Glomerular visceral epithelial cell (primary cell): ENCODE measurements around the gene IL4R.

Experiments used
- DNase-seq: peaks from one replicate; pipeline ENCODE4 v3.0.0-alpha.2; 2016; ENCODE audit errors: extremely low spot score

The IL4R gene

DNA sequence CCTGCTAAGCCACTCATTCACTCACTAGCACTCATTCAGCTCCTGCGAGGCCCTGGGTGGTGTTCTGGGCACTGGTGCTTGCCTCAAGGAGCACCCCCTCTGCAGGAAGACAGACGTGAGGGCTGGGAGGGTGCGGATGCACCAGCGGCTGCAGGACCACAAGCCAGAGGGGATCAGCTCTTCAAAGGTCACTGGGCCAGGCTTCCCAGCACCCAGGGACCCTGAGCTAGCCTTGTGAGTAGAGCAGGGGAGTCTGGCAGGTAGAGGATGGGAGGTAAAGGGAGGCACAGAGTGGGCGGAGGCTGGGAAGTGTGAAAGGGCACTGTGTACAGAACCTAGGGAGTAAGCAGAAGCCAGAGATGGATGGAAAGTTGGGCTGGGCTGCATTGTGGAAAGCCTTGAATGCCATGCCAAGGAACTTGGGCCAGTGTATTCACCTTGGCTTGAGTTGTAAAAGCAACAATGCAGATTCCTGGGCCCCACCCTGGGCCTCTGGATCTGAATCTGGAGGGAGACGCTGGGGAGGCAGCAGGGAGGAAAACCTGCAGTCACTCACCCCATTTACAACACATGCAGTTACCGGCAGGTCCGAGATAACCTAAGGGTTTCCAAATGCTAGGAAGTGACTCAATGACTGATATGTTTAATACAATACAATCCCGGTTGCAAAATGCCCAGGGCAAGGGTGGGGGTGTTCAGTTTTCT is 1.7 kb downstream of the IL4R start:
- DNase-seq, result peak; percentile 20

DNA sequence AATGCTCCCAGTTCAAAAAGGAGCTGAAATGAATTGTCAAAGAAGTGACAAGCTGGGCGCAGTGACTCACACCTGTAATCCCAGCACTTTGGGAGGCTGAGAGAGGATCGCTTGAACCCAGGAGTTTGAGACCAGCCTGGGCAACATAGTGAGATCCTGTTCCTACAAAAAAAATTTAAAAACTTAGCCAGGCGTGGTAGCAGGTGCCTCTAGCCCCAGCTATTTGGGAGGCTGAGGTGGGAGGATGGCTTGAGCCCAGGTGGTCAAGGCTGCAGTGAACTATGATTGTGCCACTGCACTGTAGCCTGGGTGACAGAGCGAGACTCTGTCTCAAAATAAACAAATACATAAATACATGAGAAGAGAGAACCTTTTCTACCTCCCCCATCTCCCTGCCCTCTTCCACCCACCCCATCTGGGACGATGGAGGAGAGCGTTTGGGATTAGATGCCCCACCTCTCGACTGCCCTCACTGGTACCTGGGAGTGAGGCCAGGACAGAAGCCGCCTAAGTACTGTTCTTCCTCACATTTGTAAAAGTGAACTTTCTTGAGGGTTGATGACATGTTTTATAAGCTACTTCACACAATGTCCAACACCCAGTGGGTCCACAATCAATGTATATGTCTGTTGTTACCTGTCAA is 2.4 kb downstream of the IL4R start:
- no peak for DNase-seq

DNA sequence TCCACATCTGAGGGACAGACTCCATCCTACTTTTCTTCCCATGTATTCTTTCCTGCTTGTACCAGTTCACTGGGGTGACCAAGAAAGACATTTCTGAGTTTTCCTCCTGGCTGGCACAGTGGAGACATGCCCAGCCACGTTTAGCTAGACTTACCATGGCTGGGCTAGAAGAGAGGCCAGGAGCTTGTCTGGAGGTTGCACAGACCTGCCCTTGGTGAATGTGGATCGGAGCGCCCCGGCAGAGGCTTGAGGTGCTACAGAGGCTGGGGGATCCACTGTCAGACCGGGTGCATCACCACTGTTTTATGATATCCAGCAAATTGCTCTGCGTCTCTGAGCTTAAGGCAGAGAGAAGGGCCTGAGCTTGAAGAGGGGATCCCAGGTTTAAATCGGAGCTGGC is 3.5 kb downstream of the IL4R start:
- DNase-seq, result no peak

- DNase-seq, result no peak
Observed at GRCh38 chr16:27317738-27318391, 4.1 kb downstream of the IL4R start.

GRCh38 chr16:27318392-27319256 is 4.8 kb downstream of the IL4R start:
- no peak for DNase-seq

- DNase-seq, result no peak
Observed at GRCh38 chr16:27319257-27319965, 5.6 kb downstream of the IL4R start.

DNA sequence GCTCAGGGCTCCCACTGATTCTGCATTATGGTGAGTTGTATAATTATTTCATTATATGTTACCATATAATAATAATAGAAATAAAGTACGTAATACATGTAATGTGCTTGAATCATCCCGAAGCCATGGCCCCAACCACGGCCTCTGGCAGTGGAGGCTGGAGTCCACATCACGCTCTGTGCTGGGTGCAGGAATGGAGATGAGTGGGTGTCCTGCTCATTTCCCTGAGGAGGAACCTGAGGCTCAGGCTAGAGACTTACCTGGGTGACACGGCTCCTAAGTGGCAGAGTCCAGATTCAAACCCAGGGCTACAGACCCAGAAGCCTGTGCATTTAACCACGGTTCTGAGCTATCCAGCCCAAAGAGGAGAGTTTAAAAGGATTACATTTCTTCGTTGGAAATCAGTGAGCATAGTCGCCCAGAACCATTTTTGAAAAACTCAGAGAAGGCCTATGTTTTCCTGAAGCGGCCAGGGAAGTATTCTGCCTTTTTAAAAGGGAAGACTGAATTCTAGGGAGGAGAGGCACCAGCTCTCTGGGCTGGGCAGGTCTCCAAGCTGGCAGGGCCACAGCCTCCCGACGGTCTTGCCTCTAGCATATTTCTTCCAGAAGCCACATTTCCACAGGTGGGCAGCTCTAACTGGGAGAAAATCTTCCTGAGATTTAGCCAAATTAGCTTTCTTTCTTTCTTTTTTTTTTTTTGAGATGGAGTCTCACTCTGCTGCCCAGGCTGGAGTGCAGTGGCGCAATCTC is 6.7 kb downstream of the IL4R start:
- no peak for DNase-seq

DNA sequence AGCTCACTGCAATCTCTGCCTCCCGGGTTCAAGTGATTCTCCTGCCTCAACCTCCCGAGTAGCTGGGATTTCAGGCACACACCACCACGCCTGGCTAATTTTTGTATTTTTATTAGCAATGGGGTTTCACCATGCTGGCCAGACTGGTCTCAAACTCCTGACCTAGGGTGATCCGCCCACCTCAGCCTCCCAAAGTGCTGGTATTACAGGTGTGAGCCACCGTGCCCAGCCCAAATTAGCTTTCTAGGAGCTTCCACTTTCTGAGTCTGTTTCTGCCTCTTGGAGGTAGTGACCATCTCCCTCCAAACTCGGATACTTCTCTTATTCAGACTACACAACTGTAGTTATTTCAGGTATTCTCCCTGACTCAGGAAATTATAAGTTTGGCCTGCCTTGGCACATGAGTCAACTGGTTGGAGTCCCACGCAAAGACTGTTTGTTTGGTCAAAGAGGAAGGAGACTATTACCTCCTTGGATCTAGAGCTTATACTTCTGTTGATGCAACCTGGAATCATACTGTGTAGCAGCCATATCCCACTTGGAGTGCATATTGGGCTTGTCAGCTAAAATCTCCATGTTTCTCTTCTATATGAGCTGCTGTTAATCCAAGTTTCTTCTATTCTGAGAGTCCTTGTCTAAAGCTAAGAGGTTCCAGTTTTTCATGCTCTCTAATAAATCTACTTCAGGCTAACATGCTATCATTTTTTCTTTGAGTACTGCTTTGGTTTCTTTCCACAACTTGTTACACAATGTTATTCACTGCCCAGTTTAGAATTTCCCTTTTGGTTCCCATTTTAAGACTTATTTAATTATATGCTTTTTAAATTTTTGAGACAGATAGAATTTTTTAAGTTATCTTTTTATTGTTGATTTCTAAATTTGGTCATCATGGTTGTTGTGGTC is 7.5 kb downstream of the IL4R start:
- DNase-seq, result no peak

- DNase-seq, result no peak
Observed at GRCh38 chr16:27322858-27323780, 9.3 kb downstream of the IL4R start.

DNA sequence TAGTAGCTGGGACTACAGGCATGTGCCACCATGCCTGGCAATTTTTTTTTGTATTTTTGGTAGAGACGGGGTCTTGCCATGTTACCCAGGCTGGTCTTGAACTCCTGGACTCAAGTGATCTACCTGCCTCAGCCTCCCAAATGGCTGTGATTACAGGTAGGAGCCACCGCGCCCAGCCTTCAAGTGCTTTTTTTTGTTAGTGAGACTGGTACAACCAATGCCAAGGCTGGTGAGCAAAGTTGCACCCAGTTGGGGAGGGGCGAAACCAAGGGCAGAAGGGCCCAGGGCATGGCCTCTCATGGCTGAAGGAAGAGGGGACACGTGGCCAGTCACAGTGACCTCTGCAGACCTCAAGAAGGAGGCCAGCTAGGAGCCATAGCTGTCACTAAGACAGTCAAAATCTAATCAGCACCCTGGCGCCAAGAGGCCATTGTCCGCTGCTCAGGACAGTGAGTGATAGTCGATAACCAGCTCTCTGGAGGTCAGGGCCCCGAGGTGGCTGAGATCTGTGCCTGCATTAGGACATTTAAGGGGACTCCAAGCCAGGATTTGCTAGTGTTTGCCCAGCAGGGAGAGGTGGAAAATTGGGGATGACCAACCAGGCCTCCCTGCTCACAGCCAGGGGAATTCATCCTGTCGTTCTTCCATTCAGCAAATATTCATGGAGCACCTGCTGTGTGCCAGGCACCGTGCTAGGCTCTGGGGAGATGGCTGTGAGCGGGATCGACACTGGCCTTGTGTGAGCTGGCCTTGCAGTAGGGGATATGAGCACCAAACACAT is 10.2 kb downstream of the IL4R start:
- no peak for DNase-seq

DNA sequence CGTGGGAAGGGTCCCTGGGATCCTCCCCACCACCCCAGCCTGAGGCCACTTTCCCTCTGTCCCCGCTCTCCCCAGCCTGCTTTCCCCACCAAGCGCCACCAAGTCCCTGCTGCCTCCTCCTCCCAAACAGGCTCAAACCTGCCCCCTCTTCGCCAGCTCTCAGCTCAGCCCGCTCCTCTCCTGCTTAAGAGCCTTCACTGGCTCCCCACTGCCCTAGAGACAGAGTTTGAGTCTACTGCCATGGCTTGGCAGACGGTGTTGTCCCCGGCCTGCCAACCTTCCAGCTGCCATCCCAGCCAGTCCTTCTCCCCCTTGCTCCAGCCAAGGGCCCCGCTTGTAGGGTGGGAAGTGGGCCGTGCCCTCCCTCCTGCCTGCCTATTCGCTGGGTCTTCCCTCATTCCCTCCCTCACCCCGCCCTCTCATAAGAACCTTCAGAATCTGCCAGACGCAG is 11.1 kb downstream of the IL4R start:
- DNase-seq, result no peak

GRCh38 chr16:27325736-27326135 is 12.0 kb downstream of the IL4R start:
- no peak for DNase-seq

GRCh38 chr16:27326251-27326650 is 12.5 kb downstream of the IL4R start:
- no peak for DNase-seq

DNA sequence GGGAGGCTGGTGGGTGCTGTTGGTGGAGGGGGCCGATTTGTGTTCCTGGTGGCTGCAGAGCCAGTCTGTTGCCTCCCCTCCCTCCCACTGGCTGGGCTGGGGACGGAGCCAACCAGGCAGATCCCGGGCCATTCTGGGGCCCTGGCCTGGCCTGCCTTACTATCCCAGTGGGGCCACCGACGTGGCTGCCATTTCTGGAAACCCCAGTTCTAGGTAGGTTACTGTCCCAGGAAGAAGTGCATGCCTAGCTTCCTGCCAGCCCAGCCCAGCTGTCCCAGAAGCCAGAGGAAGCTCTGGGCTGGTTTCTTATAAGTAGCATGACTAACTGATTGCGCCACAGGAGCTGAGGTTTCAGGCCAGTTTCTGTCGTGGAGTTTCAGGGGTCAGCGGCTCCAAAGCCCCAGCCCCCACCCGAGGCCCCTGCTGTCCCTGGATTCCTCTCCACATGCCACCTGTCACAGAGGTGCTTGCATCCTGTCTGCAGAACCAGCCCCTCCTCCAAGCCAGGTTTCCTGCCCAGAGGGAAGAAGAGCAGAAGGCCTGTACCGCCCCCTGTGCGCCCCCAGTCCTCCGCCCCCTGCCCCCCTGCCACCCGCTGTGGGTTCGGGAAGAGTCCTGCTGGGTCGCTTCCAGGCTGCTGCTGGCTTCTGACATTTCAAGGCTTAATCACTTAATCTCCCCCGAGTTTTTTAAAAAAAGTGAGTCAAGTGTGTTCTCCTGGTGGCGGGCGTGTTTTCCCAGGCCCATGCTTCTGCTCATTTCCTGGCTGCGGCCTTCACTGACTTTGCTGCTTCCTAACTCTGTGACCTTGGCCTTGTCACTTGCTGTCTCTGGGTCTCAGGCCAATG is 13.2 kb downstream of the IL4R start:
- DNase-seq, result peak; percentile 88

- DNase-seq, result no peak
Observed at GRCh38 chr16:27327586-27327915, 13.8 kb downstream of the IL4R start.

DNA sequence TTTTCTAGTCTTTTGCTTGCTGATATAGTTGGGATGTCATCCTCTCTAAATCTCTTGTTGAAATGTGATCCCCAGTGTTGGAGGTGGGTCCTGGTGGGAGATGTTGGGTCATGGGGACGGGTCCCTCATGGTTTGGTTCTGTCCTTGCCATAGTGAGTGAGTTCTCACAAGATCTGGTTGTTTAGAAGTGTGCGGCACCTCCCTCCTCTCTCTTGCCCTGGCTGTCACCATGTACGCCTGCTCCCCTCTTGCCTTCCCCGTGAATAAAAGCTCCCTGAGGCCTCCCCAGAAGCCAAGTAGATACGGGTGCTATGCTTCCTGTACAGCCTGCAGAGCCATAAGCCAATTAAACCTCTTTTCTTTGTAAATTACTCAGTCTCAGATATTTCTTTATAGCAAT is 15.2 kb downstream of the IL4R start:
- DNase-seq, result no peak
